Vagina (tissue), 2 donors: ENCODE results near the gene DDX54.

Experiments
- CTCF ChIP-seq, 3 experiments: fragments of 450-650 bp in 2 of 3; fragments of 200-600 bp in 1 of 3; sonication (generic) in 1 of 3; IDR thresholded peaks; one replicate each; pipeline ENCODE4 v1.5.1; 2017 to 2019; ENCODE audit warnings: antibody characterized with exemption in 3 of 3, mild to moderate bottlenecking in 2 of 3, moderate library complexity in 2 of 3
- POLR2A ChIP-seq, 2 donors: fragments of 450-650 bp; IDR thresholded peaks; one replicate each; pipeline ENCODE4 v1.6.1; 2017; ENCODE audit warnings: antibody characterized with exemption in 2 of 2, mild to moderate bottlenecking in 2 of 2, moderate library complexity in 2 of 2
- POLR2AphosphoS5 ChIP-seq, 2 donors: sonication (generic); formaldehyde crosslinking; IDR thresholded peaks; one replicate each; pipeline ENCODE4 v1.9.0; 2017; ENCODE audit warnings: antibody characterized with exemption in 2 of 2, mild to moderate bottlenecking in 2 of 2, low read depth in 1 of 2; ENCODE audit not compliant: insufficient read depth in 1 of 2

- TF ChIP-seq CTCF (IDR thresholded peaks at IDR 0.05): peak in 1 of 3 experiments; percentile 44
- peak; percentile 29 to 68 for TF ChIP-seq POLR2AphosphoS5 (IDR thresholded peaks at IDR 0.05; ENCODE audit: insufficient read depth in 1 of 2, low read depth in 1 of 2)
- no peak for TF ChIP-seq POLR2A (IDR thresholded peaks at IDR 0.05)
These were observed 29.7 kb upstream of the DDX54 start for GRCh38 chr12:113214895-113215400.
